Choroid plexus epithelial cell (primary cell): ENCODE data around the gene GRAMD2A.

ENCODE experiments used
- DNase-seq: peaks from one replicate; pipeline ENCODE4 v3.0.0-alpha.2; 2010; ENCODE audit warnings: low read depth
- H3K4me3 ChIP-seq: 2 replicates; pipeline ENCODE4 v1.5.1; 2011; ENCODE audit warnings: low read depth, mild to moderate bottlenecking, control low read depth, low read length, moderate library complexity
- CTCF ChIP-seq: conservative IDR thresholded peaks from 2 replicates; pipeline ENCODE4 v1.5.1; 2011; ENCODE audit warnings: low read depth, mild to moderate bottlenecking, control low read depth, inconsistent platforms, low read length, moderate library complexity

Gene GRAMD2A

GRCh38 chr15:72168808-72169190 lies 28.8 kb downstream of the GRAMD2A start:
- H3K4me3 ChIP-seq, result no peak overlapping the region
- no peak for TF ChIP-seq CTCF
- DNase-seq, result no peak

DNA sequence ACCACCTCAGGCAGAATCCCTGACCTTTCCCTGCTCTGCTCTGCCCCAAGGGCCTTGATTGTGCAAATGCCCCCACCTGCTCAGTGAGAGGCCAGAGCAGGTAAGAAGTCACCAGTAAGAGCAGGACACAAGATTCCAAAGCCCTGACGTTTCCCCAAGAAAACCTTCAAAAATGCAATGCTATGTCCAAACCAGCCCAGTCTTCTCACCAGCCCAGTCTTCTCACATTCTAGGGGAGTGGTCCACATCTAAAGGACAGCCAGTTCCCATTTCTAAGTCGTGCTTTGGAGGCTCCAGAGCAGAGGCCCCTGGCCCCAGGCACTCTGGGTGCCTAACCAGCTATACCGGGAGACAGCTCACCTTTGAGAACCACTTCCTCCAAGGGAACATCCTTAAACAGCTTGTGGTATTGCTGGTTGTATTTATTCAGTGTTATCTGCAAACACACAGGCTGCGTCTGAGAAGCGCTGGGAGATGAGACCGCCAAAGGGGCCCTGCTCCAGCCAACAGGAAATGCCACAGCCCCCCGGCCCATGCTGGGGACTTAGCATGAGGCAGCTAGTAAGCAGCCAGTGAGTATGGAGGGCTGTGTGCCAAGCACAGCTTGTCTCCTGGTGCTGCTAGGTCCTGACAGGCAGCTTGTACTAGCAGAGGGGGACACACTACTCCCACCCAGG lies 29.3 kb downstream of the GRAMD2A start:
- DNase-seq, result peak; percentile 90
- no peak overlapping the region for H3K4me3 ChIP-seq
- TF ChIP-seq CTCF, result no peak

DNA sequence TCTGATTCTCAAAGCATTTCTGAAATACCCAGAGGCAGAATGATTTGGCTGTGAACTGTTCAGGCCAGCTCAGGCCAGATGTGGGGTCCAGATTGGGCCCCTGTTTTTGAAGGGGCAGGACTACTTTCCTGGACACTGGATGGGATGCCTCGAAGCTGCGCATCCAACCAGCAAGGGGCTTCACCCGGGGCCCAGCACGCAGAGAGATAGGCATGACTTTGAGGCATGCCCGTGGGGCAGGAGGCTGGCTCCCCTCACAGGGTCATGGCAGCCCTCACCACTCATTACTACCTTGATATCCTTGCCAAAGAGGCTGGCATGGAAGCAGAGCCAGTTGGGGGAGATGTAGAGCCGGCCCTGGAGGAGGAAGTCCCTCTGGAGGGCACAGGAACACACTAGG lies 30.1 kb downstream of the GRAMD2A start:
- TF ChIP-seq CTCF, result no peak
- no peak overlapping the region for H3K4me3 ChIP-seq
- no peak for DNase-seq

DNA sequence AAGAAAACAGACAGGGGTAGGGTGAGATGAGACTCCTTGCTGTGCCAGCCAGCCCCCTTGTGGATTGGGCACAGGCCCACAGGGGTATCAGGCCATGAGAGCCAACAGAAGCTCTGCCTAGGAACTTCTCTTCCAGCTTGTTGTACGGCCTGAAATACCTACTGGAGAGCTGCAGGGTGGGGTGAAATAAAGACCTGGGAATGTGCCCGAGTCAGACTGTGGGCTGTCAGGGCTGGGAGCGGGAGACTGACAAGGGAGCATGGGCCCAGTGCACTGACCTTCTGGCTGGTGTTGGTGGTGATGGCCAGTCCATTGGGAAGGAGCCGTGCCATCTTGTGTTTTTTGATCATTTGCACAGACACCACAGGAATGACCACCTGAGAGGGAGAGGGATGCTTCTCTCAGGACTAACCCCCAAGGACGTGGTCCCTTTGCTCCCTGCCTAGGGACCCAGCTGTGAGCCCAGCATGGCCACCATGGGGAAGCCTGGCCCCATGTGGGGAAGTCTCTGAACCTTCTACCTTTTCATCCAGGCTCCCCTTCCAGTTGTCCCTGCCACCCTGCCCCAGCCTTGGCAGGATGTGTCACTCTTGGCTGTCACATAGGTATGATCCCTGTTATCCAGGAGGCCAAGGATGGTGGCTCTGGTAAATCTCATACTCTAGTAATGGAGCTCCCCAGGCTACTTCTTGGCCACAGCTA lies 30.7 kb downstream of the GRAMD2A start:
- no peak for DNase-seq
- no peak overlapping the region for H3K4me3 ChIP-seq
- no peak for TF ChIP-seq CTCF

- no peak for DNase-seq
- H3K4me3 ChIP-seq, result no peak overlapping the region
- TF ChIP-seq CTCF, result no peak
Measured at GRCh38 chr15:72163719-72164118, 33.9 kb downstream of the GRAMD2A start.

DNA sequence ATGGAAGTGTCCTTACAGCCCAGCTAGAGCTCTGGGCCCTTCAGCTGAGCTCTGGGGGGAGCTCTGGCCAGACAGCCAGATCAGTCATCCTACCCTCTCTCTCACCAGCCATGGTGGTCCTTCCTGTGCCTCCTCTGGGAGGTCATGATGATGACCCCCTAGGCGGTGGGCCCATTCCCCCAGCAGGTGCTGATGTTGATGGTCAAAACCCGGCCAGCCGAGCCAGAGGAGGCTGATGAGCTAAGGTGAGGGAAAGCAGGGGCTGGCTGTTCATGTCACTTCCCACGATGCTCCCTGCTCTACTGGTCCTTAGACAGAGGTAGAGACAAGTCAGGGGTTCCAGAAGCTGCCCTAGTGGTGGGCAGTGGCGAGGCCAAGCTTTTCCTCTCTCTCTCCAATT lies 35.0 kb downstream of the GRAMD2A start:
- DNase-seq, result no peak
- TF ChIP-seq CTCF, result peak; percentile 9
- H3K4me3 ChIP-seq, result no peak overlapping the region
